Panc1 (cell line): Measurements from ENCODE around the gene NOS2. TPM values are rescaled to one million over a fixed set of nuclear protein-coding genes. Genes with fewer than 3 reads are reported as not detected.

Experiments used
- ATAC-seq: fragments of 200-7000 bp; cut with Tn5 transposase; 2 replicates; pipeline ENCODE4 v1.9.1; 2020; ENCODE audit warnings: mild to moderate bottlenecking, moderate library complexity
- BruUV-seq: library from RNA; stranded (reverse); fragments of 400-500 nt; replicated peaks from 2 replicates; lab custom pipeline; 2021; lab: Mats Ljungman, UMichigan
- CTCF ChIA-PET: fragments of 300-600 bp; sonication (Branson Sonifier 250); formaldehyde crosslinking; loops from one replicate; lab custom pipeline; 2022; ENCODE audit warnings: antibody characterized with exemption; lab: Charles Lee
- POLR2A ChIA-PET: fragments of 300-600 bp; sonication (Branson Sonifier 250); formaldehyde crosslinking; loops from one replicate; lab custom pipeline; 2022; ENCODE audit warnings: antibody characterized with exemption; lab: Charles Lee
- DNase-seq: peaks from one replicate; pipeline ENCODE4 v3.0.0-alpha.2; 2010; ENCODE audit warnings: low read depth, low spot score
- H3K27ac ChIP-seq: 2 replicates; pipeline ENCODE4 v1.5.1; 2011; ENCODE audit warnings: mild to moderate bottlenecking, low read length, inconsistent platforms
- H3K27me3 ChIP-seq: fragments of 200-500 bp; sonication (Bioruptor generic); 2 replicates; pipeline ENCODE4 v1.6.0; 2014; ENCODE audit warnings: low read length, inconsistent platforms; ENCODE audit not compliant: control insufficient read depth, insufficient read depth
- H3K36me3 ChIP-seq: fragments of 200-500 bp; sonication (Bioruptor generic); 2 replicates; pipeline ENCODE4 v1.5.1; 2014; ENCODE audit warnings: inconsistent platforms, mild to moderate bottlenecking, low read length, moderate library complexity; ENCODE audit not compliant: control insufficient read depth, insufficient read depth
- H3K4me1 ChIP-seq: 2 replicates; pipeline ENCODE4 v1.5.1; 2011; ENCODE audit warnings: inconsistent platforms, mild to moderate bottlenecking, low read length, moderate library complexity; ENCODE audit not compliant: control insufficient read depth, insufficient read depth
- H3K4me3 ChIP-seq, 2 experiments: 2 replicates each; pipeline ENCODE4 v1.5.1; 2011 to 2012; ENCODE audit warnings: low read depth in 2 of 2, low read length in 2 of 2, mild to moderate bottlenecking in 2 of 2, inconsistent platforms in 1 of 2, moderate library complexity in 1 of 2
- H3K9me3 ChIP-seq: fragments of 200-500 bp; sonication (Bioruptor generic); 2 replicates; pipeline ENCODE4 v1.5.1; 2014; ENCODE audit warnings: low read depth, mild to moderate bottlenecking, inconsistent platforms, low read length, moderate library complexity; ENCODE audit not compliant: control insufficient read depth, insufficient read depth
- POLR2AphosphoS5 ChIP-seq: IDR thresholded peaks from 2 replicates; pipeline ENCODE4 v1.6.1; 2012; ENCODE audit warnings: mild to moderate bottlenecking, low read depth, low read length, moderate library complexity
- SIN3A ChIP-seq: IDR thresholded peaks from 2 replicates; pipeline ENCODE4 v1.6.1; 2012; ENCODE audit warnings: low read depth, mild to moderate bottlenecking, low read length, moderate library complexity, borderline replicate concordance; ENCODE audit not compliant: insufficient read depth
- TCF7L2 ChIP-seq: IDR thresholded peaks from 2 replicates; pipeline ENCODE4 v1.6.1; 2011; ENCODE audit warnings: mild to moderate bottlenecking, low read depth, low read length, inconsistent platforms
- in situ Hi-C: cut with HindIII; loops from 2 replicates; pipeline ENCODE4 v1.10.0; 2016; ENCODE audit warnings: low sequenced_read_pairs, low pct_unique_long_range_greater_than_20kb
- intact Hi-C: fragments of 100-400 bp; cut with micrococcal nuclease; formaldehyde crosslinking; loops from one replicate; pipeline ENCODE4 v1.10.0; 2022; ENCODE audit not compliant: unreplicated experiment
- total RNA-seq: library from RNA; stranded (reverse); gene quantifications from one replicate; pipeline ENCODE4 v1.2.1, GENCODE V29; 2021; ENCODE audit not compliant: unreplicated experiment
- TF ChIP-seq, protein P1 (sequence below), 2 experiments: IDR thresholded peaks; 2 replicates each; pipeline ENCODE4 v1.6.1; 2011 to 2012; ENCODE audit warnings: low read depth in 2 of 2, control low read depth in 1 of 2, low read length in 1 of 2, mild to moderate bottlenecking in 1 of 2, moderate library complexity in 1 of 2; ENCODE audit not compliant: insufficient read depth in 1 of 2
- TF ChIP-seq, protein P2 (sequence below): fragments of 450-650 bp; IDR thresholded peaks from 2 replicates; pipeline ENCODE4 v1.5.1; 2017; ENCODE audit warnings: mild to moderate bottlenecking

NOS2 gene
- total RNA-seq, 1 experiment from 2014 or later = 0.08 TPM

DNA sequence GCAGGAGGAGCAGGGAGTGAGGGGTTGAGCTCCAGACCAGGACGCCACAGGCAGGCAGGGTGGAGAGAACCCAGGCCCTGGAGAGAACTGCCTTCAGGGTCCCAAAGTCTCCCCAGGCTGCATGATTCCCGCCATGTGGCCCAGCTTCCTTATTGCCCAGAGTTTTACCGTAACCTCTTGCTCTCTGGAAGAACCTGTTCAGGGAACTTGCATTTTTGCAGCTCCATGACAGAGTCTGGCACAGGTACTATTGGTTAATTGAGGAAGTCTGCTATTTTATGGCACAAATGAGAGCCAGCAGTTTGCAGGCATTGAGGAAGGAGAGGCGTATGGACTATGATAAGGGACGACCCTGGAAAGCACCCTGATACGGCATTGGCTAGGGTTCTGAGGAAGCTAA, 11.6 kb upstream of the NOS2 start:
- Histone ChIP-seq H3K4me1 (no peaks in the 10 kb centered on the region), H3K9me3 (no peaks in the 10 kb centered on the region), H3K27me3 (no peaks in the 10 kb centered on the region), H3K27ac (no peak overlapping the region), H3K4me3 (no peak overlapping the region), H3K36me3 (no peaks in the 10 kb centered on the region)
- ATAC-seq = no peak
- DNase-seq = no peak
- BruUV-seq = no TSS peak
- intact Hi-C loops = loop anchor here (5.0 kb wide), 2 partner anchors 40 to 220 kb away; no protein-coding TSS in a partner anchor
- POLR2A ChIA-PET = no interaction called here
- TF ChIP-seq SIN3A (no peak), TCF7L2 (no peak), POLR2AphosphoS5 (no peak)
- TF ChIP-seq, protein P1, sequence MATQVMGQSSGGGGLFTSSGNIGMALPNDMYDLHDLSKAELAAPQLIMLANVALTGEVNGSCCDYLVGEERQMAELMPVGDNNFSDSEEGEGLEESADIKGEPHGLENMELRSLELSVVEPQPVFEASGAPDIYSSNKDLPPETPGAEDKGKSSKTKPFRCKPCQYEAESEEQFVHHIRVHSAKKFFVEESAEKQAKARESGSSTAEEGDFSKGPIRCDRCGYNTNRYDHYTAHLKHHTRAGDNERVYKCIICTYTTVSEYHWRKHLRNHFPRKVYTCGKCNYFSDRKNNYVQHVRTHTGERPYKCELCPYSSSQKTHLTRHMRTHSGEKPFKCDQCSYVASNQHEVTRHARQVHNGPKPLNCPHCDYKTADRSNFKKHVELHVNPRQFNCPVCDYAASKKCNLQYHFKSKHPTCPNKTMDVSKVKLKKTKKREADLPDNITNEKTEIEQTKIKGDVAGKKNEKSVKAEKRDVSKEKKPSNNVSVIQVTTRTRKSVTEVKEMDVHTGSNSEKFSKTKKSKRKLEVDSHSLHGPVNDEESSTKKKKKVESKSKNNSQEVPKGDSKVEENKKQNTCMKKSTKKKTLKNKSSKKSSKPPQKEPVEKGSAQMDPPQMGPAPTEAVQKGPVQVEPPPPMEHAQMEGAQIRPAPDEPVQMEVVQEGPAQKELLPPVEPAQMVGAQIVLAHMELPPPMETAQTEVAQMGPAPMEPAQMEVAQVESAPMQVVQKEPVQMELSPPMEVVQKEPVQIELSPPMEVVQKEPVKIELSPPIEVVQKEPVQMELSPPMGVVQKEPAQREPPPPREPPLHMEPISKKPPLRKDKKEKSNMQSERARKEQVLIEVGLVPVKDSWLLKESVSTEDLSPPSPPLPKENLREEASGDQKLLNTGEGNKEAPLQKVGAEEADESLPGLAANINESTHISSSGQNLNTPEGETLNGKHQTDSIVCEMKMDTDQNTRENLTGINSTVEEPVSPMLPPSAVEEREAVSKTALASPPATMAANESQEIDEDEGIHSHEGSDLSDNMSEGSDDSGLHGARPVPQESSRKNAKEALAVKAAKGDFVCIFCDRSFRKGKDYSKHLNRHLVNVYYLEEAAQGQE (IDR thresholded peaks at IDR 0.05; ENCODE audit: insufficient read depth in 1 of 2, low read depth in 2 of 2, low read length in 1 of 2) = no peak
- TF ChIP-seq, protein P2, sequence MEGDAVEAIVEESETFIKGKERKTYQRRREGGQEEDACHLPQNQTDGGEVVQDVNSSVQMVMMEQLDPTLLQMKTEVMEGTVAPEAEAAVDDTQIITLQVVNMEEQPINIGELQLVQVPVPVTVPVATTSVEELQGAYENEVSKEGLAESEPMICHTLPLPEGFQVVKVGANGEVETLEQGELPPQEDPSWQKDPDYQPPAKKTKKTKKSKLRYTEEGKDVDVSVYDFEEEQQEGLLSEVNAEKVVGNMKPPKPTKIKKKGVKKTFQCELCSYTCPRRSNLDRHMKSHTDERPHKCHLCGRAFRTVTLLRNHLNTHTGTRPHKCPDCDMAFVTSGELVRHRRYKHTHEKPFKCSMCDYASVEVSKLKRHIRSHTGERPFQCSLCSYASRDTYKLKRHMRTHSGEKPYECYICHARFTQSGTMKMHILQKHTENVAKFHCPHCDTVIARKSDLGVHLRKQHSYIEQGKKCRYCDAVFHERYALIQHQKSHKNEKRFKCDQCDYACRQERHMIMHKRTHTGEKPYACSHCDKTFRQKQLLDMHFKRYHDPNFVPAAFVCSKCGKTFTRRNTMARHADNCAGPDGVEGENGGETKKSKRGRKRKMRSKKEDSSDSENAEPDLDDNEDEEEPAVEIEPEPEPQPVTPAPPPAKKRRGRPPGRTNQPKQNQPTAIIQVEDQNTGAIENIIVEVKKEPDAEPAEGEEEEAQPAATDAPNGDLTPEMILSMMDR = no peak
- in situ Hi-C loops = no loop called here
- CTCF ChIA-PET = no interaction called here

DNA sequence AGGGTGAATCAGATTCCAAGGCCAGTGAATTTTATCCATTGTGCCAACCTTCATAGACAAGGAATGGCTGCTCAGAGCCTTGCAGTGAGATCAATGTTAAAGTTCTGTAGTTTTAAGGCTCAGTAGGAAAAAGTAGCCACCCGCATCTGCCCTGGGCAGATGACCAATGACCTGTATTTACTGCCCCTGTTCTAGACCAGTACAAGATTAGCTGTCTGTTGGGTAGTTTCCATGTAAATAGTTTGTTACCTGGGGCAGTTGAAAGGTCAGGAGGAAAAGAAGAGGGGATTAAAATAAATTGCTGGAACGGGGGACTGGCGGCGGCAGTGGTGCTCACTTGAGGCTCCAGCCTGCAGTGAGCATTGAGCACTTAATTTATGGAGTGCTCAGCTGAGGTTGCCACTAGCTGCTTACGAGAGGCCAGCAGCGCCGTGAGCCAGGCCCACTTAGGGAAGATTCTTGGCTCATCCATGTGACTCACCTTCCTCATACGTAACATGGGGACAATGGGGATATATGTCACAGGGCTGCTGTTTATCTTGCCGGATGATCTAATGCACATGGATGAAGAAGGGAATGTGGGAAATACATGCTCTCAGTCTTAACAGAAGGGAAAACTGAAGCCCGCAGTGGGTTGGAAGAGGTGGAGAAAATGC, 10.7 kb upstream of the NOS2 start:
- H3K9me3 ChIP-seq = no peaks in the 10 kb centered on the region
- ATAC-seq (no peak), DNase-seq (no peak)
- H3K4me1 ChIP-seq = no peaks in the 10 kb centered on the region
- BruUV-seq = no TSS peak
- no peak overlapping the region for H3K27ac ChIP-seq
- H3K36me3 ChIP-seq = no peaks in the 10 kb centered on the region
- ChIA-PET POLR2A (no interaction called here), CTCF (interaction anchor here (1.1 kb wide), 1 partner anchor 69 kb away, joined by 3 read pairs; no protein-coding TSS in a partner anchor)
- TF ChIP-seq, protein P1 (IDR thresholded peaks at IDR 0.05; ENCODE audit: insufficient read depth in 1 of 2, low read depth in 2 of 2, low read length in 1 of 2) = no peak
- no peak overlapping the region for H3K4me3 ChIP-seq
- no peaks in the 10 kb centered on the region for H3K27me3 ChIP-seq
- intact Hi-C loops = loop anchor here (5.0 kb wide), 2 partner anchors 41 to 221 kb away; no protein-coding TSS in a partner anchor
- in situ Hi-C loops = no loop called here
